Measurements from ENCODE around the gene MYO1D.
"Not testable (repeated sequence)": the region's sequence is repeated elsewhere in the genome, so short reads cannot be mapped to it uniquely, and the experiment has no call there.

MYO1D gene

DNA sequence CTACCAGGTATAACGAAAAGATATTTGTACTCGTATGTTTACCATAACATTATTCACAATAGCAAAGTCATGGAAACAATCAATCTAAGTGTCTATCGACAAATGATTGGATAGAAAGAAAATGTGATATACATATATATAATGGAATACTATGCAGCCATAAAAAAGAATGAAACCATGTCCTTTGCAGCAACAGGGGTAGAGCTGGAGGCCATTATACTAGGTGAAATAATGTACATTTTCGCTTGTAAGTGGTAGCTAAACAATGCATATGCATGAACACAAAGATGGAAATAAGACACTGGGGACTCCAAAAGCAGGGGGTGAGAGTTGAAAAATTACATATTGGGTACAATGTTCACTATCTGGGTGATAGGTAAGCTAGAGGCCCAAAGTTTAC lies 124.0 kb downstream of the MYO1D start:
- TF ChIP-seq, protein P1, sequence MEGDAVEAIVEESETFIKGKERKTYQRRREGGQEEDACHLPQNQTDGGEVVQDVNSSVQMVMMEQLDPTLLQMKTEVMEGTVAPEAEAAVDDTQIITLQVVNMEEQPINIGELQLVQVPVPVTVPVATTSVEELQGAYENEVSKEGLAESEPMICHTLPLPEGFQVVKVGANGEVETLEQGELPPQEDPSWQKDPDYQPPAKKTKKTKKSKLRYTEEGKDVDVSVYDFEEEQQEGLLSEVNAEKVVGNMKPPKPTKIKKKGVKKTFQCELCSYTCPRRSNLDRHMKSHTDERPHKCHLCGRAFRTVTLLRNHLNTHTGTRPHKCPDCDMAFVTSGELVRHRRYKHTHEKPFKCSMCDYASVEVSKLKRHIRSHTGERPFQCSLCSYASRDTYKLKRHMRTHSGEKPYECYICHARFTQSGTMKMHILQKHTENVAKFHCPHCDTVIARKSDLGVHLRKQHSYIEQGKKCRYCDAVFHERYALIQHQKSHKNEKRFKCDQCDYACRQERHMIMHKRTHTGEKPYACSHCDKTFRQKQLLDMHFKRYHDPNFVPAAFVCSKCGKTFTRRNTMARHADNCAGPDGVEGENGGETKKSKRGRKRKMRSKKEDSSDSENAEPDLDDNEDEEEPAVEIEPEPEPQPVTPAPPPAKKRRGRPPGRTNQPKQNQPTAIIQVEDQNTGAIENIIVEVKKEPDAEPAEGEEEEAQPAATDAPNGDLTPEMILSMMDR (conservative IDR thresholded peaks at IDR 0.05; ENCODE audit: low read depth, low read length) = no peak
- H3K4me3 ChIP-seq (ENCODE audit: low read length) = no peak overlapping the region
- no peak for DNase-seq (ENCODE audit: low read depth)

GRCh38 chr17:32747856-32748255 lies 129.1 kb downstream of the MYO1D start:
- DNase-seq (ENCODE audit: low read depth) = no peak
- H3K4me3 ChIP-seq (ENCODE audit: low read length) = no peak overlapping the region
- TF ChIP-seq, protein P1 (conservative IDR thresholded peaks at IDR 0.05; ENCODE audit: low read depth, low read length) = no peak

GRCh38 chr17:32746698-32747097 lies 130.2 kb downstream of the MYO1D start:
- no peak for DNase-seq (ENCODE audit: low read depth)
- TF ChIP-seq, protein P1 (conservative IDR thresholded peaks at IDR 0.05; ENCODE audit: low read depth, low read length) = no peak
- H3K4me3 ChIP-seq (ENCODE audit: low read length) = no peak overlapping the region

- H3K4me3 ChIP-seq (ENCODE audit: low read length) = no peak overlapping the region
- DNase-seq (ENCODE audit: low read depth) = no peak
- TF ChIP-seq, protein P1 (conservative IDR thresholded peaks at IDR 0.05; ENCODE audit: low read depth, low read length) = no peak
Observed at GRCh38 chr17:32746280-32746679, 130.6 kb downstream of the MYO1D start.

DNA sequence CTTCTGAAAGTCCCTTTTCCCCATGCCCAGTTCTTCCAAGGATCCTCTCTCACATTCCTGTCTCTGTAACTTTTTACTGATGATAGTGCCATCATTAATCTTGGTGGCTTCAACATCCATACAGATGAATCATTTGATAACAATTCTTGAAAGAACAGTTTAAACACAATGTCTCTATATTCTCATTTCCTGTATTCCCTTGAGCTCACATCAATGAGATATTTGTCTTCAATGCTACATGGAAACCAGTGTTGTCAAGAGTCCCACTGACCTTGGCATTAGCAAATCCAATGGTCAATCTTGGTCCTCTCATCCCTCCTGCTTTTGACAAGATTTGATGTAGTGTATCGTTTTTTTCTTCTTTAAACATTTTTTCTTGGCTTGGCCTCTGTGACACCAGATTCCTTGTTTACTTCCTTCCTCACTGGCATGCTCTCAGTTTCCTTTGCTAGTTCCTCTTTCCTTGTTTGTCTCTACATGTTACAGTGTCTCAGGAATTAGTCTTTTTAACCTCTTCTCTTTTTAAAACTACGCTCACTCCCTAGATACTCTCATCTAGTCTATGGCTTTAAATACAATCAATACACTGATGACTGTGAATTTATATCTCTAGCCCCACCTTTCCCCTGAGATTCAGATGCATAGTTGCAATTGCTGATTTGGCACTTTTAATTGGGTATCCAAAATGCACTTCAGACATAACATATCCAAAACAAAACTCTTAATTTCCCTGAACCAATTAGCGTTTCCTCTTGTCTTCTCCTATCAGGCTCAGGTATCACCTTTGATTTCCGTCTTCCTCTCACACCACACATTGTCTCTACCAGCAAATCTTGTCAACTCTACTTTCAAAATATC lies 134.0 kb downstream of the MYO1D start:
- no peak for DNase-seq (ENCODE audit: low read depth)
- H3K4me3 ChIP-seq (ENCODE audit: low read length) = no peak overlapping the region
- TF ChIP-seq, protein P1 (conservative IDR thresholded peaks at IDR 0.05; ENCODE audit: low read depth, low read length) = no peak

DNA sequence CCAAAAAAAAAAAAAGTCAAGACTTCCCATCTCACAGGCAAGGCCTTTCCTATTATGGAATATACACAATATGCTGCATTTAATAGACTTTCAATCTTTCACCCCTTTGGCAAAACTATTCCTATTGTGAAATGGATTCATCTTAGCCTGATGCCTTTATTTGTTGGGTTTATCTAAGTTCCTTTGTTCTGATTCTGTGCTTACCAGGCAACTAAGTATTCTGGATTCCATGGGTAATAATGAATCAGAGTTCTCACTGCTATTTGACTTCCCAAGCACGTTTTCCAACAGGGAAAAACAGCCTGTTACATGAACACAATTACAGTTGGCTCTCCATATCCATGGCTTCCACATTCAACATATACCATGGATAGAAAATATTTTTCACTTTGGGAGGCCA lies 135.5 kb downstream of the MYO1D start:
- no peak for DNase-seq (ENCODE audit: low read depth)
- no peak overlapping the region for H3K4me3 ChIP-seq (ENCODE audit: low read length)
- TF ChIP-seq, protein P1 (conservative IDR thresholded peaks at IDR 0.05; ENCODE audit: low read depth, low read length) = no peak

- TF ChIP-seq, protein P1 (conservative IDR thresholded peaks at IDR 0.05; ENCODE audit: low read depth, low read length) = no peak
- H3K4me3 ChIP-seq (ENCODE audit: low read length) = no peak overlapping the region
- no peak for DNase-seq (ENCODE audit: low read depth)
Observed at GRCh38 chr17:32739722-32740121, 137.2 kb downstream of the MYO1D start.

DNA sequence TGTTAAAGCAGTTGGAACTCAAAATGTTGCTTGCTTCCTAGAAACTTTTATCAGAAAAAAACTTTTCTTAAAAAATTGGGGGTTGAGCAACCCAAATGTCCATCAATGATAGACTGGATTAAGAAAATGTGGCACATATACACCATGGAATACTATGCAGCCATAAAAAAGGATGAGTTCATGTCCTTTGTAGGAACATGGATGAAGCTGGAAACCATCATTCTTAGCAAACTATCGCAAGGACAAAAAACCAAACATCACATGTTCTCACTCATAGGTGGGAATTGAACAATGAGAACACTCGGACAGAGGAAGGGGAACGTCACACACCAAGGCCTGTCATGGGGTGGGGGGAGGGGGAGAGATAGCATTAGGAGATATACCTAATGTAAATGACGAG lies 137.8 kb downstream of the MYO1D start:
- not testable (repeated sequence) for DNase-seq (ENCODE audit: low read depth); H3K4me3 ChIP-seq (ENCODE audit: low read length)
